ENCODE results near the gene CDC42BPB.
A peak's percentile ranks its signal among the peaks of the same experiment; 100 is the strongest.

Gene CDC42BPB

GRCh38 chr14:103057372-103058163 is at the start of gene CDC42BPB:
CDC42BPB (minus strand) TSS chr14:103057549; CDS start chr14:103057173, 376 bp downstream.
- peak; percentile 94 for DNase-seq (ENCODE audit: extremely low spot score)
- POLR2A ChIA-PET: interaction anchor here (1.3 kb wide), 1 partner anchor 125 kb away, joined by 4 read pairs; no protein-coding TSS in a partner anchor
- CTCF ChIA-PET: interaction anchor here (0.6 kb wide), 1 partner anchor 17 kb away, joined by 3 read pairs; no protein-coding TSS in a partner anchor

GRCh38 chr14:103105580-103106150 is 48.3 kb upstream of the CDC42BPB start:
- POLR2A ChIA-PET: interaction anchor here (0.7 to 0.9 kb wide), 2 partner anchors 189 to 228 kb away, joined by 3 read pairs; partner anchors contain the start of gene EIF5
- DNase-seq (ENCODE audit: extremely low spot score): no peak
- TF ChIP-seq BHLHE40 (IDR thresholded peaks at IDR 0.05; ENCODE audit: borderline replicate concordance) (no peak), CTBP1 (IDR thresholded peaks at IDR 0.05; ENCODE audit: borderline replicate concordance) (no peak), ARNT (IDR thresholded peaks at IDR 0.05) (no peak), FOXA1 (IDR thresholded peaks at IDR 0.05) (no peak), PKNOX1 (IDR thresholded peaks at IDR 0.05) (no peak), NFRKB (IDR thresholded peaks at IDR 0.05) (no peak), FOXM1 (IDR thresholded peaks at IDR 0.05; ENCODE audit: borderline replicate concordance) (no peak), FOXK2 (IDR thresholded peaks at IDR 0.05) (no peak), TARDBP (IDR thresholded peaks at IDR 0.05) (no peak)
- CTCF ChIA-PET: interaction anchor here (0.6 to 4.3 kb wide), 25 partner anchors 10 to 297 kb away, joined by 3 to 36 read pairs (median 6); partner anchors contain the start of gene EXOC3L4

More at GRCh38 chr14:103057372-103058163, at the start of gene CDC42BPB:
- peak; percentile 88 for TF ChIP-seq L3MBTL2 (conservative IDR thresholded peaks at IDR 0.05)
- no peak for TF ChIP-seq HDGF (IDR thresholded peaks at IDR 0.05; ENCODE audit: borderline replicate concordance)

- peak; percentile 87 for DNase-seq (ENCODE audit: extremely low spot score)
- TF ChIP-seq TARDBP (IDR thresholded peaks at IDR 0.05): peak; percentile 76
- TF ChIP-seq SUZ12 (IDR thresholded peaks at IDR 0.05): no peak
- POLR2A ChIA-PET: interaction anchor here (0.7 to 0.9 kb wide), 2 partner anchors 190 to 229 kb away, joined by 3 read pairs; partner anchors contain the start of gene EIF5
Measured at GRCh38 chr14:103104654-103105452, 47.5 kb upstream of the CDC42BPB start.

GRCh38 chr14:103104389-103104653 is 47.0 kb upstream of the CDC42BPB start:
- ChIA-PET POLR2A (no interaction called here), CTCF (interaction anchor here (0.6 to 4.3 kb wide), 30 partner anchors 8 to 192 kb away, joined by 3 to 36 read pairs (median 6); partner anchors contain the start of gene EXOC3L4)
- TF ChIP-seq ARNT (IDR thresholded peaks at IDR 0.05) (no peak), LEF1 (IDR thresholded peaks at IDR 0.05; ENCODE audit: borderline replicate concordance) (no peak), FOXA1 (IDR thresholded peaks at IDR 0.05) (no peak), HDGF (IDR thresholded peaks at IDR 0.05; ENCODE audit: borderline replicate concordance) (no peak), CTBP1 (IDR thresholded peaks at IDR 0.05; ENCODE audit: borderline replicate concordance) (no peak), NFRKB (IDR thresholded peaks at IDR 0.05) (no peak)
- no peak for DNase-seq (ENCODE audit: extremely low spot score)

More at GRCh38 chr14:103104654-103105452, 47.5 kb upstream of the CDC42BPB start:
- CTCF ChIA-PET: interaction anchor here (0.6 to 4.3 kb wide), 34 partner anchors 8 to 298 kb away, joined by 3 to 36 read pairs (median 4); partner anchors contain the start of gene EXOC3L4

GRCh38 chr14:103103461-103104388 is 46.4 kb upstream of the CDC42BPB start:
- no peak for TF ChIP-seq FOXM1 (IDR thresholded peaks at IDR 0.05; ENCODE audit: borderline replicate concordance)
- TF ChIP-seq ZNF384 (IDR thresholded peaks at IDR 0.05): no peak
- TF ChIP-seq ELF4 (IDR thresholded peaks at IDR 0.05): no peak
- no peak for TF ChIP-seq PKNOX1 (IDR thresholded peaks at IDR 0.05)
- TF ChIP-seq SUZ12 (IDR thresholded peaks at IDR 0.05): no peak
- no peak for TF ChIP-seq LEF1 (IDR thresholded peaks at IDR 0.05; ENCODE audit: borderline replicate concordance)
- no peak for TF ChIP-seq BHLHE40 (IDR thresholded peaks at IDR 0.05; ENCODE audit: borderline replicate concordance)
- TF ChIP-seq FOXA1 (IDR thresholded peaks at IDR 0.05): no peak
- no peak for TF ChIP-seq NFRKB (IDR thresholded peaks at IDR 0.05)
- TF ChIP-seq HDGF (IDR thresholded peaks at IDR 0.05; ENCODE audit: borderline replicate concordance): no peak
- TF ChIP-seq ARNT (IDR thresholded peaks at IDR 0.05): no peak
- no peak for TF ChIP-seq L3MBTL2 (conservative IDR thresholded peaks at IDR 0.05)
- no peak for TF ChIP-seq FOXK2 (IDR thresholded peaks at IDR 0.05)
- no peak for TF ChIP-seq SP1 (IDR thresholded peaks at IDR 0.05)
- TF ChIP-seq CTBP1 (IDR thresholded peaks at IDR 0.05; ENCODE audit: borderline replicate concordance): no peak
- ChIA-PET CTCF (interaction anchor here (0.8 to 4.3 kb wide), 11 partner anchors 8 to 191 kb away, joined by 3 to 36 read pairs (median 7); partner anchors contain the start of gene EXOC3L4), POLR2A (no interaction called here)
- no peak for DNase-seq (ENCODE audit: extremely low spot score)
